GM10266 (cell line): Measurements from ENCODE around the gene OPTC.
"Not testable (repeated sequence)": the region's sequence is repeated elsewhere in the genome, so short reads cannot be mapped to it uniquely, and the experiment has no call there.

Experiments
- DNase-seq: peaks from one replicate; pipeline ENCODE4 v3.0.0; 2012; ENCODE audit errors: extremely low spot score
- CTCF ChIP-seq: IDR thresholded peaks from 2 replicates; pipeline ENCODE4 v1.5.1; 2012; ENCODE audit warnings: mild to moderate bottlenecking, low read depth; ENCODE audit not compliant: control insufficient read depth, insufficient read depth; ENCODE audit errors: missing control alignments

Gene OPTC

GRCh38 chr1:203465146-203465798 lies 28.7 kb upstream of the OPTC start:
- DNase-seq = no peak
- no peak for TF ChIP-seq CTCF

DNA sequence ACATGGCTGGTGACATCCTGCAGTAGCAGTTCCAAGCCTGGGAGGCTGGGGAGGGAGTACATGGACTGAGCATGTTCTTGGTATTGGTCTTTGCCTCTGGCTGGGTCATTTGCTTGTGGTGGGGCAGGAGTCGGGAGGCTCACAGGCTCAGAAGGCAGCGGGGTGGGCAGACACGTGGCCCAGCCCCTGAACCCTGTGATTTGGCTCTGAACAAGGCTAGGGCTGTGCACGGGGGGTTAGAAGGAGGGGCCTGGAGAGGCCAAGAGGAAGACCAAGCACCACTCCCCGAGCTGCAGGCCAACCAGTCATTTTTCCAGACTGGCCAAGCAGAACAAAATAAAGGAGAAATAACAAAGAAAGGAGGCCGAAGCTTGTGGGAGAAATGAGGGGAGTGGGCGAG lies 28.0 kb upstream of the OPTC start:
- TF ChIP-seq CTCF = no peak
- DNase-seq = no peak

- DNase-seq = not testable (repeated sequence)
Measured at GRCh38 chr1:203466906-203467549, 26.9 kb upstream of the OPTC start.

DNA sequence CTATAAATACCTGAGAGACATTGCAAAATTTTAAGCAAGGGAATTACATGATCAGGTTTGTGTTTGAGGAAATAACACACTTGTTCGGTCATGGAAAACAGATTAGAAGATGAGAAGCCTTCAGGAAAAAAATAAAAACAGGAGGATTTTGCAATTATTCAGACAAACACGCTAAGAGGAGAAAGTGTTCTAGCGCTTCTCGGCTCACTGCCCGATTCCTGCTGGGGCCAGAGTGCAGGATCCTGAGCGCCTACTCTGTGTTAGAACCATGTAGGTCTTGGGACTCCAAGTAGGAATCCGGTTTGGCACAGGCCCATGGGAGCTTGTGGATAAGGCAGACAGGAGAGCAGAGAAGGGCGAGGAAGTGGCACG lies 26.4 kb upstream of the OPTC start:
- no peak for DNase-seq
- no peak for TF ChIP-seq CTCF

DNA sequence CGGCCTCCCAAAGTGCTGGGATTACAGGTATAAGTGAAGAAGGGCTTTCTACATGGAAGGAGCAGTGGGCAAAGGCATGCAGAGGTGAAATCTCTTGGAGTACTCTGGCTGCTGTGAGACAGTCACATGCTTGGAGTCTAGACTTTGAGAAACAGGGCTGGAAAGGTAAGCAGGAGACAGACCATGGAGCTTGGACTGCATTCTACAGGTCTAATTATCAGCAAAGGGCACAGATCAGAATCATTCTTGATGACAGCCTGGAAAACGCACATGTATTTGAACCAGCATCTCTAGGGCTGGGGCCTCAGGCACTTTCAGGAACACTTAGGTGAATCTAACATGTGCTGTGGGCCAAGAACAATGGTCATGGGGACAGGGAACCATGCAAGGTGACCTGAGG lies 25.6 kb upstream of the OPTC start:
- DNase-seq = no peak
- no peak for TF ChIP-seq CTCF

DNA sequence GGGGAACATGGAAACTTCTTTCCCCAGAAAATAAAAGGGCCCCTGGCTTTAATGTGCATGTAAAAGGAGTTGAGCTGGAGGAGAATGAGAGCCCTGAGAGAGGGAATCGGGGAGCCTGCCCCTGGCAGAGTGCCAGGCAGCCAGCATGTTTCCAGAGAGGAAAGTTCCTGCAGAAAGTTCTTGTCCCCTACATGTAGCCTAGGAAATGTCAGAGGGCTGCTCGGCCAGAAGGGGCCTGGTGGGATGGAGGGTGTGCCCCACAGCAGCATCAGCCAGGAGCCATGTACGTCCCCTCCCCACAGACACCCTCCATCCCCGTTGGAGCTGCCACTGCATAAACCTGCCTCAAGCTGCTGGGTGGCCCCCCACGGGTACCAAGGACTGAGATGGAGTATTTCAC lies 23.7 kb upstream of the OPTC start:
- no peak for TF ChIP-seq CTCF
- DNase-seq = no peak

DNA sequence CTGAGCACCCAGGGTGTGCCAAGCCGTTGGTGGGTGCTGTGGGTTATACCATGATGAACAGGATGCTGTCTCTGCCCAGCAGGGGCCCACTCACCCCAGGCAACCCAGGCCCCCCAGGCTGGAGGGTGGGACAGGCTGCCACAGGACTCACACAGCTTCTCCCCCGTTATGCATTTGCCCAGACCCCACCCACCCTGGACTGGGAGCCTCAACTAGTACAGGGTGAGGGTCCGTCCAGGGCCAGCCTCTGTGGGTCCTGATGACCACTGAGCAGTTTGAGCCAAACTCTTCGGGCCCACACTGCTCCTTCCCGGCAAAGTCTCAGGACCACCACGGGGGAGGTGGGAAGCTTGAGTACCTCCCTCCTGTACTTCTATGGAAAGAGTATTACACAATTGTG lies 22.1 kb upstream of the OPTC start:
- no peak for DNase-seq
- TF ChIP-seq CTCF = no peak
